ENCODE measurements around the gene C2CD4B.

GRCh38 chr15:62208367-62208766 is 43.3 kb upstream of the C2CD4B start:
- TF ChIP-seq CTCF (IDR thresholded peaks at IDR 0.05) (no peak), POLR2A (IDR thresholded peaks at IDR 0.05) (no peak), POLR2AphosphoS5 (IDR thresholded peaks at IDR 0.05) (no peak)

Measured in breast epithelium (tissue), 3 donors.